IPS DF 4.7 (cell line): ENCODE results near the gene CDK8.

Experiments used
- DNase-seq: peaks from one replicate; pipeline ENCODE4 v3.0.0-alpha.2; 2013; ENCODE audit warnings: low spot score; ENCODE audit errors: extremely low read depth

Gene CDK8

DNA sequence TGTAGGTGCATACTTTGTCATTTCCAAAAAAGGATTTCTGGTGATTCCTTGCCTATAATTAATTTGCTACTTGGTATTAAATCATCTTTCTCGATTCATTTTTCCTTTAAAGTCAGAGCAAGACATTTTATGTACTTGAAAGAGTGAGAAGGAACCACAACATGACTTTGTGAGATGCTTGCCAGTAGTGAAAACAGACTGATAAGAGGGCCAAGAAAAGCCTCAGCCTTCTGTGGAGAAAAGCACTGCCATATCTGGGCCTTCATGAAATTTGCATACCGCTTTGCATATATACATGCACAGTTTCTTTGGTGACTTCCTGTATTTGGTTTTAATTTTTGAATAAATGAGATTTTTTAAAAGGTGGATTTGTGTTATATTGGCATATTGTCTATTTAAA is 128.4 kb downstream of the CDK8 start:
- DNase-seq = no peak

GRCh38 chr13:26382835-26383234 is 128.9 kb downstream of the CDK8 start:
- no peak for DNase-seq

DNA sequence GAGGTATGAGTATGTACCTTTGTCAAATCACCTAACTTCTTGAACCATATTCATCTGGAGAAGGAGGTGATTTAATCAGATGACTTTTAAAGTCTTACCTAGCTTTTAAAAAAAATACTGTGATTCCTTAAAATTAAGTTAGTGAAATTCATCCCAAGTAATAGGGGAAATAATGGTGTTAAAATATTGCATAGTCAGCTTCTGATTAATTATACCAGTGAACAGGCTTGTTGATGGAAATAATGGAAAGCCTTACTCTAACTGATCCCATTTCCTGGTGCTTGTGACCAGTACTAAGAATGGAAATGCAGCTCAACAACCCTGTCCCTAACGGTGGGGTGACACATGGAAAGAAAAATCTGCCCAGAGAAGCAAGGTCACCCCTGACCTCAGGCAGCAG is 130.7 kb downstream of the CDK8 start:
- no peak for DNase-seq

DNA sequence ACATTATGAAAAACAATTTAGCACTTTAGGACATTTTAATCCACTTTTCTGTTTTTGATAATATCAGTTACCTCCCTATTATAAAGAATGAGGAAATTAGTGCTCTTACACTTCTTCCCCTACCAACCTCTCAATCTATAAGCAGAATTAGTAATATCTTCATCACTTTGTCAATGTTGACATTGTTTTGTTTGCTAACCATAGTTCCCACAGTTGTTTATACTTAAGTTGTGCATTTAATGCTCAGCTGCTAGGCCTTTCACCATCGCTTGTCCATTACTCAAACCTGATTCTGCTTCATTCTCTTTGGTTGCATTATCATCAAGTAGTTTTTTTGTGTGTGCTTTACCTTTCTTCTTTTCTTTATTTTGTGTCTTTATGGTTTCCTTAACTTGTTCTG is 132.1 kb downstream of the CDK8 start:
- no peak for DNase-seq

DNA sequence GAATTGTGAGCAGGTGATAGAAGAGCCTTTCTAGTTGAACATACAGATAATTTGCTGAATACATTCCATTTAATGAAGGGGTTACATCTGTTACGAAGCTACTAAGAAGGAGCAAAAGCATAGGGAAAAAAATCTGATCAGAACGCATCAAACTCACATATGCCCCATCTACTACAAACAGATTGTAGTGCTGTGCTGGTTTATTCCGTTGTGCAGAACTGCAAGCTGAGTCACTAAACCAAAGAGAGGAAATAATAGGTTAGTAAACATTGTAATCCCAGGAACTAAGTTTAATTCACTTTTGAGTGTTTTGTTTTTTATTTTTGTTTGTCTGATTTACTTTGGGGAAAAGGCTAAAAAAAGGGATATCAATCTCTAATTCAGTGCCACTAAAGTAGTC is 136.3 kb downstream of the CDK8 start:
- no peak for DNase-seq

DNA sequence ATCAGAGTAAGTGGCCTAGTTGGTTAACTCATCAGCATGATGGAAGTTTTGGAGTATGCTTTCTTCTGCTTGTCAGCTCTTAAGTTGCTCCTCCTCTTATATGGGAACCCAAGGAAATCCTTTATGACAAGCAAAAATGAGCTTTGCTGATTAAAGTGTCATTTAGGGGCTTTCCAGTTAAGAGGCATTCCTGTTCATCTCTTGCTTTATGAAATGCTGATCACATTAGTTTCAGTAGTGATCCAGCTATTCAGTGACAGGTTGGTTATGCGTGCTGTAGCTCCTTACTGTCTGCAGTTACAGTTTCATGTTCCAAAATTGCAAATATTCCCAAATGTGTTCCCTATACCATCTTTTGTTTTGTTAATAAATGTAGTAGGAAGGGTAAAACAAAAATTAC is 146.6 kb downstream of the CDK8 start:
- no peak for DNase-seq

DNA sequence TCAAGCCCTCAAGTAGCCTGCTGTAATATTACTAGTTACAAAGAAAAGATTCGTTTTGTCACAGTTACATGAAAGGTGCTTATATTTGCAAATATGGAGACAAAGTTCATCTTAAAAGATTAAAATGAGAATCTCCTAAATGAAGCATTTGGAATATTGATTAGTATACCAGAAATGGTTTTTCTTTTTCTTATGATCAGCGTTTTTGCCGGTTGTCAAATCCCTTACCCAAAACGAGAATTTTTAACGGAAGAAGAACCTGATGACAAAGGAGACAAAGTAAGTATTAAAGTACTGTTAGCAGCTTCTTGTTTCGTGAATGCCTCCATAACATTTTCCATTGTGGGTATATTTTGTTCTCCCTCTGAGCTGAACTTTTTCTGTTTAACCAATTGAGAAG is 147.1 kb downstream of the CDK8 start:
- DNase-seq = no peak

GRCh38 chr13:26401578-26402021 is 147.7 kb downstream of the CDK8 start:
- DNase-seq = no peak

- DNase-seq = no peak
Observed at GRCh38 chr13:26406791-26407190, 152.9 kb downstream of the CDK8 start.

DNA sequence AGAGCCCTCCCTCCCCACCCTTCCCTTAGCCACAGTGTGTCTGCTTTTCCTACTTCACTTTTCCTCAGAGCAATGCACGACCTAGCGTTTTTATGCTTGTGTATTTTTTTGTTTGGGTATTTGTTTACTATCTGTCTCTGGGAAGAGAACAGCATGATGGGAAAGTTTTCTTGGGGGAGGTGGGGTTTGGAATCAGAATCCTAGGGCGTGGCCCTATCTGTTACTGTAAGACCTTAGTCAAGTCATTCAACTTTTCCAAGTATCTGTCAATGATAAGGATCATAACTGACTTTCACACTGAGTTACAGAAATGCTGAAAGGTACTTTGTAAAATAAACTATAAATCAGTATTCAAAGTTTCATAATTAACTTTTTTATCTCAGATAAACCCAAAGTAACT is 157.3 kb downstream of the CDK8 start:
- no peak for DNase-seq

DNA sequence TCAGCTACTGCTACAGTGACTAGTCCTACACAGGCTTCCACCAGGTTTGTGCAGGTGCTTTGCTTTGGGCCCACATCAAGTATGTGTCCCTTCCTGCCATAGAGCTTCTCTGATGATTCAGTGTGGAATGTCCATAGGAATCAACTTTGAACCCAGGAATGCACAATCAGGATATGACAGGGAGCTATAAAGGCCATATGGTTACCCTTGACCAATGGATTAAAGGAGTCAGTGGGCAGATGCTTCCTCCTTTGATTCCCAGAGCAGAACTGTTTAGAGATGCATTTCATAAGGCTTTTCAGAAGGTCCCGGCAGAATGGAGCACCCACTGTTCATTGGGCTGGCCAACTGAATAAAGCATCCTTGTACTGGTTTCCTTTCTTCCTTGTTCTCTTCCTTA is 158.3 kb downstream of the CDK8 start:
- no peak for DNase-seq

DNA sequence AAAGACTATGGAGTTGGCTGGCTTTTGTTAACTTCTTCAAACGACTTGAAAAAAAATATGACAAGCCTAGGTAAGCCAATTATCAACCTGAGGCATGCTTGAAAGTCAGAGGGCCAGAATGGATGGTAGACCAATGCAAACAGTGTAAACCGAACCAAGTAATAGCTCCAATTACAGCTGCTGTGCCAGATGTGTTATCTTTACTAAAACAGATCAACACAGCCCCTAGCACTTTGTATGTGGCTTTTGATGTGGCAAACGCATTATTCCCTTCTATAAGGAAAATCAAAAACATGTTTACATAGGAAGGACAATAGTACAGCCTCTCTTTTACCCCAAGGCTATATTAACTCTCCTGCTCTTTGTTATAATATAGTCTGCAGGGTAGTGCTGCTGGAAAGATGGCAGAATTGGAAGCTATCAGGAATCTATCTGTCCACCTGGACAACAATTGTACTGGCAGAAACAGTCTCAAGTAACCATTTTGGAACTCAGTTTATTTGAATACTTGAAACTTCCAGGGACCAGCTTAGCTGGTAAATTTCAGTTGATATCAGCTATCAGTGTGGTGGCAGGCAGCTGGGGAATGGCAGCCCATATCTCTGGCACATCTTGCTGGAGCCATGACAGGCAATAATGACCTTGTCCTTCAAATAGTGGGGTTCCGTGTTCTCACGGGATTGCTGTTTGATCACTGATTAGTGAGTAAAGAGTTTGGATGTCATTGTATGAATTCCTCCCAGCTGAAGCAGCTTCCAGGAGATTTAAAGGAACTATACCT is 159.2 kb downstream of the CDK8 start:
- DNase-seq = no peak

GRCh38 chr13:26420282-26420960 is 166.5 kb downstream of the CDK8 start:
- DNase-seq = no peak

- DNase-seq = no peak
Observed at GRCh38 chr13:26422036-26422435, 168.1 kb downstream of the CDK8 start.

GRCh38 chr13:26423629-26424028 is 169.7 kb downstream of the CDK8 start:
- no peak for DNase-seq

- no peak for DNase-seq
Observed at GRCh38 chr13:26424181-26424580, 170.3 kb downstream of the CDK8 start.

- no peak for DNase-seq
Observed at GRCh38 chr13:26425443-26426358, 171.8 kb downstream of the CDK8 start.

- DNase-seq = no peak
Observed at GRCh38 chr13:26433776-26434175, 179.8 kb downstream of the CDK8 start.

- no peak for DNase-seq
Observed at GRCh38 chr13:26435171-26435570, 181.2 kb downstream of the CDK8 start.

DNA sequence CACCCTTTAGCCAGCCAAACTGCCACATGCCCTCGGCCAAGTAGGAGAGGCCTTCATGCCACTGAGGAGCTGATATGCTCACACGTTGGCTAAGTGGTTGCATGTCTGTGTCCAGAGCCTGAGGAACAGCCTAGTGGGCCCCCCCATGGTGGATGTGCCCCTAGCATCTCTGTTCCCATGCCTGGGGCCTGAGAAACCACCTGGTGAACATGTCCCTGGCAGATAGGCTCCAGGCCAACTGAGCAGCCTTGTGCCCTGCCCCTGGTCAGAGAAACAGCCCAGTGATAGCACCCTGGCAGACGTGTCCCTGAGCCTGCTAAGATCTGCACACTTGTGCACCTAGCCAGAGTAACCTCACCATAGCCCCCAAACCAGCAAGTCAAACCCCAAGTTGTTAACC is 181.7 kb downstream of the CDK8 start:
- no peak for DNase-seq

DNA sequence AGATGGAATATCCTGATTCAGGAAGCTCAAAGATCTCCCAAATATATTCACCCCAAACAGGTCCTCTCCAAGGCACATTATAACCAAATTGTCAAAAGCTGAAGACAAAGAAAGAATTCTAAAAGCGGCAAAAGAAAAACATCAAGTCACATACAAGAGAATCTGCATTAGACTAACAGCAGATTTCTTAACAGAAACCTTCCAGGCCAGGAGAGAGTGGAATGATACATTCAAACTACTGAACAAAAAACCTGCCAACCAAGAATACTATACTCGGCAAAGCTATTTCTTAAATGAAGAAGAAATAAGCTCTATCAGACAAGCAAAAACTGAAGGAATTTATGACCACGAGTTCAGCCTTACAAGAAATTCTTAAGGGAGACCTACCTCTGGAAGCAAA is 183.0 kb downstream of the CDK8 start:
- DNase-seq = no peak

- DNase-seq = no peak
Observed at GRCh38 chr13:26440111-26440510, 186.2 kb downstream of the CDK8 start.
